Measurements from ENCODE around the gene TMPRSS4.
A peak's percentile ranks its signal among the peaks of the same experiment; 100 is the strongest.

The TMPRSS4 gene

DNA sequence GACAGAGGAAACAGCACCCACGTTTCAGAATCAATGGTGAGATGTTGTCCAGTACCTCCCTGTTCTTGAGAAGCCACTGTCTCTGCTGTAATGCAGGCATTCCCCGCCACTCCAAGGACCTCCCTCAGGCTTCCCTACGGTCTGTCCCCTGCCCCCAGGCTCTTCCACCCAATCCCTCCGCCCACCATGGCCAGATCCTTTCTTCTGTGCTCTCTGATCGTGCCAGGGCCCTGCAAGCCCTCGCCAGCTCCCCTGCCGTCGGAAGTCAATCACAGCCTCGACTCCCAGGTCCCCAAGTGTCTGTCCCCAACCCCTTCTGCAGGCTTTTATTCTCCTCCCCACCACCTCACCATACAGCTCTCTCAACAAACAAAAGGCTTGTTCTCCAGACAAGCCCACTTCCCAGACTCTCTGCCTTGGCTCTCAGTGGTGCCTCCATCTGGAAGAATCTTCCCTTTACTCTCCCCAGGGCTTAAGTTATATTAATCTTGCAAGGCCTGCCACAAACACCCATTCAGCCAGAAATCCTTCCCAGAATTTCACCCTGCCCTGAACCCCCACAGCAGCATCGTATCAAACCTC, 62.1 kb downstream of the TMPRSS4 start:
- DNase-seq (ENCODE audit: low read depth), result no peak
- TF ChIP-seq CTCF (conservative IDR thresholded peaks at IDR 0.05; ENCODE audit: control insufficient read depth, insufficient read depth, low read depth, low read length), result no peak
- H3K4me3 ChIP-seq (ENCODE audit: control insufficient read depth, low read depth, low read length), result no peak overlapping the region

DNA sequence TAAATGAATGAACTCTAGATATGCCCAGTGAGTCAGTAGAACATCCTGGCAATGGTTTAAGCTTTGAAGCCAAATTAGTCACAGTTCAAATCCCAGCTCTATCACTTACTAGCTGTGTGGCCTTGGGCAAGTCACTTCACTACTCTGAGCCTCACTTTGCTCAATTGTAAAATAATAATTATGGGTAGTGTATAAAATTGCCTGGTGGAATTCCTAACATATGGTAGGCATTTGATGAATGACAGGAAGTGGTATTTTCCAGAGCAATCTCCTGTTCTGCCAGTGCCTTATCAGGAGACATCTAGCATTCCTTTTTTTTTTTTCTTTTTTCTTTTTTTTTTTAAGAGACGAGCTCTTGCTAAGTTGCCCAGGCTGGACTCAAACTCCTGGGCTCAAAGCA, 62.7 kb downstream of the TMPRSS4 start:
- TF ChIP-seq CTCF (conservative IDR thresholded peaks at IDR 0.05; ENCODE audit: control insufficient read depth, insufficient read depth, low read depth, low read length), result no peak
- no peak overlapping the region for H3K4me3 ChIP-seq (ENCODE audit: control insufficient read depth, low read depth, low read length)

DNA sequence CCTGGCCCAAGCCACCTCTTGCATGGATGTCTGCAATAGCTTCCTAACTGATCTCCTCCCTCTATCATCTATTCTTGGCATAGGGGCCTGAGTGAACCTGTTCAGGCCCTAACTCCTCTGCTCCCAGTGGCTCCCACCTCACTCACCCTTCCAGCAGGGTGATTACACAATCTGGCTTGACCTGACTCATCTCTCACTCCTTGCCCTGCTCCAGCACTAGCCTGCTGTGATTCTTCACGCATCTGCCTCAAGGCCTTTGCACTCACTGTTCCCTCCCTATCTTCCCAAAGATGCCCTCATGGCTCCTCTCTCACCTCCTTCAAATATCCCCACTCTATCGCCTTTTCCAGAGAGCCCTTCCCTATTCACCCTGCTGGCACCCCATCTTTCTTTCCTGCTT, 65.2 kb downstream of the TMPRSS4 start:
- TF ChIP-seq CTCF (conservative IDR thresholded peaks at IDR 0.05; ENCODE audit: control insufficient read depth, insufficient read depth, low read depth, low read length), result no peak
- no peak overlapping the region for H3K4me3 ChIP-seq (ENCODE audit: control insufficient read depth, low read depth, low read length)
- peak; percentile 45 for DNase-seq (ENCODE audit: low read depth)

More for the DNA sequence above, 62.7 kb downstream of the TMPRSS4 start:
- peak; percentile 7 for DNase-seq (ENCODE audit: low read depth)

DNA sequence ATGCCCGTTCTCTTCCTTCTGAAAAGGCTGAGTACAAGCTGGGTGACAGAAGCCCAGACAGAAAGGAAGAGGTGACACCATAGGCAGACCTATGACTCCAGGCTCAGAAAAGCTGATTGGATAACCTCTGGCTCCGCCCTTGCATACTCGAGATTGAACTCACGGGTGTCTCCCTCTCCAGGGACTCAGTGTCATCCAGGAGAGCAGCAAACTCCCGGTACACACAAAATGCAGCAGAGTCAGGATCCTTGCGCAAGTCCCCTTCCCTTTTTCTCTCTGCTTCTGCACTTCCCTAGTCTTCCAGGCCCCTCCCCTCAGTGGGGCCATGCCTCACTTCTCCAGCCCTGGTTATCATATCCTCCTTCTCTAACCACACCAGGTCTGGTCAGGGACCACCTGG, 65.9 kb downstream of the TMPRSS4 start:
- no peak for TF ChIP-seq CTCF (conservative IDR thresholded peaks at IDR 0.05; ENCODE audit: control insufficient read depth, insufficient read depth, low read depth, low read length)
- DNase-seq (ENCODE audit: low read depth), result no peak
- no peak overlapping the region for H3K4me3 ChIP-seq (ENCODE audit: control insufficient read depth, low read depth, low read length)

GRCh38 chr11:118143661-118144185, 66.8 kb downstream of the TMPRSS4 start:
- DNase-seq (ENCODE audit: low read depth), result no peak
- TF ChIP-seq CTCF (conservative IDR thresholded peaks at IDR 0.05; ENCODE audit: control insufficient read depth, insufficient read depth, low read depth, low read length), result no peak

DNA sequence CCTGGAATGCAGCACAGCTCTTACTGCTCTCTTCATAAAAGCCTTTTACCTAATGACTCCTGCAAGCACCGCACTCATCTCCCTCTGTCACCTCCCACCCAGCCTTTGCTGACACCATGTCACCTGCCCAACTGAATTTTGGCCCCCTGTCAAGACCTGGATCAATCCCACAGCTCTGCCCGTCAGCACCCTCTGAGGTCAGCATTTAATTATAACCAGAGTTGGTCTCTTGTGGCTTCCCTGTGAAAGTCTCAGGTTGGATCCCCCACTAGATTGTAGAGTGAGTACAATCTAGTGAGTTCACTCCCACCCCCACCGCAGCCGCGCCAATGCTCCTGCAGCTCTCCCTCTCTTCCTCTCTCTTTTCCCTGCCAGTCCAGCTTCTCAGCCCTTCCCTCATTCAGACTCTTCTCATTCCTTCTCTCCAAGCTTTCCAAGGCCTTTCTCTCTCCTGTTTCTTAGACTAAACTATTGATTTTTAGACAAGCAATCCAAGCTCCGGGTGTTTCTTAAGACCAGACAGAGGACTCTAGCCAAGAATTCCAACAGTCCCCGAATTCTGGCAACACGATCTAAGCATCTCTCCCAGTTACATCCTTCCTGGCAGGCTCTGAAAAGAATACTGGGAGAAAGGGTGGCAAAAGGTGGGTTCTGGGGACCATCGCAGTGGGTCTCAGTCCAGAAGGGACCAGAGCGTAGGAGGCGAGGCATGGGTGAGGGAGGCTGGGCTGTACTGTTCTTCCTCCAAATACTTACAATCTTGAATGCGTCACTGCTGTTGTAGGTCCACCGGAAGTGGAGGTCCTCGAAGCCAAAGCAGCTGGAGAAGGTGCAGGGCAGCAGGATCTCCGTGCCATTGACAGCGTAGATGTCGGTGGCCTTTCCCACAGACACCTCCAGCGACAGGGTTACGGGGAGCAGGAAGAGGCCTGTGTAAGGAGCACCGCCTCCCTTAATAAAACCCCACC, 67.7 kb downstream of the TMPRSS4 start:
- no peak for DNase-seq (ENCODE audit: low read depth)
- TF ChIP-seq CTCF (conservative IDR thresholded peaks at IDR 0.05; ENCODE audit: control insufficient read depth, insufficient read depth, low read depth, low read length), result no peak

More at GRCh38 chr11:118143661-118144185, 66.8 kb downstream of the TMPRSS4 start:
- H3K4me3 ChIP-seq (ENCODE audit: control insufficient read depth, low read depth, low read length), result no peak overlapping the region

More for the DNA sequence above, 67.7 kb downstream of the TMPRSS4 start:
- H3K4me3 ChIP-seq (ENCODE audit: control insufficient read depth, low read depth, low read length), result no peak overlapping the region

Data from fibroblast of mammary gland (primary cell).